Adrenal gland (tissue), 12 donors: ENCODE results near the gene PTPRD. TPM values are rescaled to one million over a fixed set of nuclear protein-coding genes. Genes with fewer than 3 reads are reported as not detected.

Source experiments
- DNase-seq, 7 donors: peaks; one replicate each; pipeline ENCODE4 v3.0.0-alpha.2; 2019 to 2020
- H3K27ac ChIP-seq, 5 donors: fragments of 200-600 bp; sonication (generic) in 4 of 5; 1 replicate in 3 of 5; 2 replicates in 2 of 5; pipeline versions ENCODE4 v1.5.1 to v1.8.0; 2016 to 2020; ENCODE audit warnings: mild to moderate bottlenecking in 1 of 5
- H3K27me3 ChIP-seq: fragments of 200-600 bp; 2 replicates; pipeline ENCODE4 v1.8.0; 2021
- H3K36me3 ChIP-seq, 2 donors: fragments of 200-600 bp; replicated peaks in 1 of 2; 1 replicate in 1 of 2; 2 replicates in 1 of 2; pipeline versions ENCODE4 v1.5.1 to v1.8.0; 2018 to 2022
- H3K4me1 ChIP-seq, 2 donors: fragments of 200-600 bp; replicated peaks in 1 of 2; 1 replicate in 1 of 2; 2 replicates in 1 of 2; pipeline versions ENCODE4 v1.5.1 to v1.8.0; 2018 to 2021
- H3K4me3 ChIP-seq, 4 donors: fragments of 200-600 bp; sonication (generic) in 3 of 4; one replicate each; pipeline ENCODE4 v1.5.1; 2016 to 2018
- H3K9me3 ChIP-seq, 3 donors: fragments of 200-600 bp; sonication (generic) in 1 of 3; replicated peaks in 1 of 3; 1 replicate in 2 of 3; 2 replicates in 1 of 3; pipeline versions ENCODE4 v1.5.1 to v1.8.0; 2016 to 2021
- POLR2A ChIP-seq, 2 donors: fragments of 450-650 bp; IDR thresholded peaks; one replicate each; pipeline ENCODE4 v1.6.1; 2017; ENCODE audit warnings: antibody characterized with exemption in 2 of 2, mild to moderate bottlenecking in 2 of 2, moderate library complexity in 1 of 2
- WGBS, 4 donors: extraction: QIAGEN DNeasy Blood & Tissue Kit in 2 of 4; methylation state at CpG; one replicate each; pipeline versions ENCODE4 v1.1.5 to v1.1.7; 2013 to 2017; 5-methylcytosine and 5-hydroxymethylcytosine counted together
- intact Hi-C, 2 donors: fragments of 100-400 bp; cut with DNase I; formaldehyde crosslinking; loops; one replicate each; pipeline versions ENCODE4 v1.14.1 to v1.15.0; 2022 to 2023
- polyA plus RNA-seq, 3 donors: library from polyadenylated mRNA; stranded (reverse); fragments of 200-250 nt in 2 of 3; fragments of 350-450 nt in 1 of 3; fragmentation: Illumina TruSeq in 1 of 3; extraction: RNeasy Lipid Tissue Mini Kit (QIAGEN cat#74804) in 1 of 3; gene quantifications; one replicate each; pipeline ENCODE4 v1.2.3, GENCODE V29; 2013 to 2014
- total RNA-seq, 9 donors: library from RNA; depleted of rRNA in 4 of 9; stranded (reverse); fragments of >200 nt in 4 of 9; fragments of 120-200 nt in 1 of 9; fragmentation: NEBNext Ultra II Directional in 1 of 9; extraction: Animal tissue kit (Norgen Biotek cat#: 25700) in 1 of 9; gene quantifications; one replicate each; pipeline versions ENCODE4 v1.1.0 to v1.2.4, GENCODE V29; 2013 to 2023
- TF ChIP-seq, protein P1 (sequence below), 6 experiments: fragments of 450-650 bp in 4 of 6; fragments of 200-600 bp in 2 of 6; sonication (generic) in 1 of 6; IDR thresholded peaks; 1 replicate in 5 of 6; 2 replicates in 1 of 6; pipeline versions ENCODE4 v1.5.1 to v1.8.0; 2016 to 2021; ENCODE audit warnings: antibody characterized with exemption in 6 of 6, mild to moderate bottlenecking in 2 of 6, moderate library complexity in 1 of 6
- donor health status: healthy with polysubstance abuse.
- donor health status: Bipolar disorder and iron deficiency.
- donor health status: DM: yes; HTN: yes; CAD: no.
- donor health status: DM: no; HTN: no; CAD: no.
- donor health status: DM: no; HTN: no; CAD: no.
- donor health status: DM: yes; HTN: yes; CAD: no.

The PTPRD gene
- total and polyA plus RNA-seq, 12 donors = 0.61 to 71.2 (median 4.5) TPM

DNA sequence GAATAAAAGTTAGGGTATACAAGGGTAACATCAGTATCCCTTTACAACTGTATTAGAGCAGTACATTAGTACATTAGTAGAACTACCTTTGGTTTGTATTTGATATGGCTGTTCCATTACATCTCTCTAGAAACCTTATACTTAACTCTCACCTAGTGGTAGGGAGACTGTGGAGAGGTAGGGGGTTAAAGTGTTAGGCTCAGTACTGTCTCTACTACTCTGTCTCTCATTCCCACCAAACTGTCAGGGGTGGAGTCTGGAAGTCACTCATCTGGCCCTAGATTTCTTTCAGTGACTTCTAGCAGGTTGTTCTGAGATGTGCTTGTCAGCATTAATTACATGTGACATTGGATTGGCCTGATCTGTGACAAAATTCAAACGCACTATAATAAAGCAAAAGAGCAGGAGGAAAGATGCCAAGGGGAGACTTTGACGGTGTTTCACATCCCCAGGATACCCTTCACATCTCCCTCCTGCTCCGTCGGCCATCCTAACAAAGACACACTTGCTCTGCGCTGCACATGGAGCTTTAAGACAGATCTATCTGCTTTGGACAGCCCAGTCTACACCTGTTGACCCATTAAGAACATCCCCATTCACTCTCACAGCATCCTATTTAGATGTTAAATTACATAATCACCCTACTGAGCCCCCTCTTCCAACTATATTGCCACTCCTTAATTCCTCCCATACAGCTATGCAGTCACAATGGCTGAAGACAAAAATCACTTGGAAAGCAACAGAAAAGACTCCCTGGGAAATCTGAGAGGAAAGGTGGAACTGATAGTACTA, 1770.2 kb downstream of the PTPRD start:
- intact Hi-C loops = no loop called here
- 86 to 97% (median 88%) methylated on average over 5 of the region's 5 CpGs for WGBS, 4 donors
- no peak for DNase-seq

DNA sequence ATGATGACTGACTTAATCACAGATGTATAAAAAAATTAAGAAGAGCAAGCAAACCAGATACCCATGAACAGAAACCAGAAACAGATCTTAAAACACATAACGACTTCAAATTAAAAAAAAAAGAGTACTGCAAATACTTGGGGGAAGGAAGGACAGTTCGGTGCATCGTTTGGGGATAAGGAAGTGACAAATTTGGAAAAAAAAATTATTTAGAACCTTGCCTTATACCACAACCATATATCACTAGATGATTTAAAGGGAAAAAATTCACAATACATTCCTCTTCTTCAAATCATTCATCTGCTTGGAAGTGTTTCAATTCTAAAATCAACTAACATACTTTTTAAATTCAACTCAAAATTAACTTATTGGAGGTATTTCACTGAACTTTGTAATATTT, 1774.7 kb downstream of the PTPRD start:
- Histone ChIP-seq H3K27me3 (no peaks in the 10 kb centered on the region), H3K4me3 (no peak overlapping the region), H3K36me3 (no peaks in the 10 kb centered on the region), H3K9me3 (no peaks in the 10 kb centered on the region), H3K4me1 (no peaks in the 10 kb centered on the region), H3K27ac (no peak overlapping the region)
- DNase-seq = no peak
- WGBS, 4 donors = 70 to 77% (median 71%) methylated on average over 3 of the region's 3 CpGs
- intact Hi-C loops = no loop called here
- TF ChIP-seq POLR2A (IDR thresholded peaks at IDR 0.05) = no peak
- TF ChIP-seq, protein P1, sequence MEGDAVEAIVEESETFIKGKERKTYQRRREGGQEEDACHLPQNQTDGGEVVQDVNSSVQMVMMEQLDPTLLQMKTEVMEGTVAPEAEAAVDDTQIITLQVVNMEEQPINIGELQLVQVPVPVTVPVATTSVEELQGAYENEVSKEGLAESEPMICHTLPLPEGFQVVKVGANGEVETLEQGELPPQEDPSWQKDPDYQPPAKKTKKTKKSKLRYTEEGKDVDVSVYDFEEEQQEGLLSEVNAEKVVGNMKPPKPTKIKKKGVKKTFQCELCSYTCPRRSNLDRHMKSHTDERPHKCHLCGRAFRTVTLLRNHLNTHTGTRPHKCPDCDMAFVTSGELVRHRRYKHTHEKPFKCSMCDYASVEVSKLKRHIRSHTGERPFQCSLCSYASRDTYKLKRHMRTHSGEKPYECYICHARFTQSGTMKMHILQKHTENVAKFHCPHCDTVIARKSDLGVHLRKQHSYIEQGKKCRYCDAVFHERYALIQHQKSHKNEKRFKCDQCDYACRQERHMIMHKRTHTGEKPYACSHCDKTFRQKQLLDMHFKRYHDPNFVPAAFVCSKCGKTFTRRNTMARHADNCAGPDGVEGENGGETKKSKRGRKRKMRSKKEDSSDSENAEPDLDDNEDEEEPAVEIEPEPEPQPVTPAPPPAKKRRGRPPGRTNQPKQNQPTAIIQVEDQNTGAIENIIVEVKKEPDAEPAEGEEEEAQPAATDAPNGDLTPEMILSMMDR (IDR thresholded peaks at IDR 0.05) = no peak

More for the DNA sequence above, 1770.2 kb downstream of the PTPRD start:
- Histone ChIP-seq H3K27ac (no peak overlapping the region), H3K4me1 (no peaks in the 10 kb centered on the region), H3K4me3 (no peak overlapping the region), H3K9me3 (no peaks in the 10 kb centered on the region), H3K36me3 (no peaks in the 10 kb centered on the region), H3K27me3 (no peaks in the 10 kb centered on the region)
- no peak for TF ChIP-seq POLR2A (IDR thresholded peaks at IDR 0.05)
- TF ChIP-seq, protein P1 (IDR thresholded peaks at IDR 0.05) = no peak

DNA sequence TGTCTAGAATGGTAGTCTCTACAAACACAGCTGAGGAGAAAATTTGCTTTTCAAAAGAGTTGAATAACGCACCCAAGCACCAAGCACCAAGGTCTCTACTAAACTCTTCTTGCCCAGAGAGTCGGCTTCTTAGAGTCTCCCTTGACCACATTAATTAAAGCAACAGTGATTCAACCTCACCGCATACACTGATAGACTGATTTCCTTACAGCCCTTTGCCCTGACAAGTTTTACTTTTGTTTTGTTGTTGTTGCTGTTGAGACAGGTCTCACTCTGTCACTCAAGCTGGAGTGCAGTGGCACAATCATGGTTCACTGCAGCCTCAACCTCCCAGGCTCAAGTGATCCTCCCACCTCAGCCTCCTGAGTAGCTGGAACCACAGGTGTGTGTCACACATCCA, 1777.5 kb downstream of the PTPRD start:
- no peak for DNase-seq
- Histone ChIP-seq H3K27me3 (no peaks in the 10 kb centered on the region), H3K36me3 (no peaks in the 10 kb centered on the region), H3K27ac (no peak overlapping the region), H3K9me3 (no peaks in the 10 kb centered on the region), H3K4me1 (no peaks in the 10 kb centered on the region), H3K4me3 (no peak overlapping the region)
- no peak for TF ChIP-seq POLR2A (IDR thresholded peaks at IDR 0.05)
- TF ChIP-seq, protein P1 (IDR thresholded peaks at IDR 0.05) = no peak
- intact Hi-C loops = no loop called here
- 79 to 91% (median 89%) methylated on average over 3 of the region's 3 CpGs for WGBS, 4 donors

DNA sequence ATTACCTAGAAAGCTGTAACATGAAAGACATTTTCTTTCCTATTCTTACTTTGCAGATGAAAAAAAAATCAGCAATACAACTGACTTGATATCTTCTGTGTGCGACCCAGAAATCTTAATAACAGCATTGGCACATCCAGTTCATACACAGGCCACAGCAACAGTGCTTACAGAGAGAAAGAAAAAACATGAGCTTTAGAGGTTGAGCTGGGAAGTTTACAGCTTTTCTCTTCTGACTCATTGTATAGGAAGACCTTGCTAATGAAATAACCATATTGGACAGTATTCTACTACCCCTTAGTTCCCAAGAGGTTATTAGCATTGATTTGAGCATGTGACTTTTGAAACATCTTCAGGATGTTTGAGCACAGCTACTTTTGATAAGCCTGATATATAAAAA, 1779.8 kb downstream of the PTPRD start:
- intact Hi-C loops = no loop called here
- H3K9me3 ChIP-seq = no peaks in the 10 kb centered on the region
- no peaks in the 10 kb centered on the region for H3K27me3 ChIP-seq
- H3K4me1 ChIP-seq = no peaks in the 10 kb centered on the region
- no peak for TF ChIP-seq POLR2A (IDR thresholded peaks at IDR 0.05)
- TF ChIP-seq, protein P1 (IDR thresholded peaks at IDR 0.05) = no peak
- 68 to 77% (median 72%) methylated on average over 1 of the region's 1 CpG for WGBS, 4 donors
- no peak overlapping the region for H3K27ac ChIP-seq
- H3K4me3 ChIP-seq = no peak overlapping the region
- DNase-seq = no peak
- no peaks in the 10 kb centered on the region for H3K36me3 ChIP-seq
